HepG2 (cell line): Measurements from ENCODE around the gene LSR. TPM values are rescaled to one million over a fixed set of nuclear protein-coding genes. Genes with fewer than 3 reads are reported as not detected.

Source experiments
- ATAC-seq: fragments of 200-7000 bp; cut with Tn5 transposase; 3 replicates; pipeline ENCODE4 v1.9.1; 2020; ENCODE audit warnings: mild to moderate bottlenecking, moderate library complexity
- BruUV-seq: library from RNA; stranded (reverse); fragments of 400-500 nt; replicated peaks from 2 replicates; lab custom pipeline; 2021; lab: Mats Ljungman, UMichigan
- CTCF ChIA-PET: fragments of 300-600 bp; formaldehyde crosslinking; extraction: SDS; loops from one replicate; lab custom pipeline; 2021; ENCODE audit warnings: low total read pairs, inconsistent platforms, low intra/inter-chr PET ratio; lab: Yijun Ruan, JAX
- POLR2A ChIA-PET: fragments of 350-600 bp; sonication (Branson Sonifier 250); formaldehyde crosslinking; loops from one replicate; lab custom pipeline; 2020; ENCODE audit warnings: antibody characterized with exemption, inconsistent platforms; lab: Yijun Ruan, JAX
- DNase-seq: peaks from one replicate; pipeline ENCODE4 v3.0.0-alpha.2; 2015; ENCODE audit warnings: low spot score
- FAIRE-seq: peaks from 3 replicates; lab custom pipeline; 2011; peaks lifted over from hg19 to GRCh38; lab: Jason Lieb, UNC
- H2AFZ ChIP-seq: one replicate; pipeline ENCODE4 v1.6.1; 2011; ENCODE audit warnings: low read length, inconsistent platforms
- H3K27ac ChIP-seq: fragments of 300-600 bp; 3 replicates; pipeline ENCODE4 v1.8.0; 2011; ENCODE audit warnings: mixed run types, mild to moderate bottlenecking, mixed read lengths, low read length, inconsistent platforms; ENCODE audit not compliant: insufficient read depth; ENCODE audit errors: extremely low read length
- H3K27me3 ChIP-seq, 2 experiments: fragments of 200-600 bp in 1 of 2; 2 replicates in 1 of 2; 3 replicates in 1 of 2; pipeline versions ENCODE4 v1.6.0 to v1.8.0; 2011; ENCODE audit warnings: low read length in 2 of 2, mild to moderate bottlenecking in 2 of 2, moderate library complexity in 2 of 2, inconsistent platforms in 1 of 2; ENCODE audit not compliant: insufficient read depth in 2 of 2, control insufficient read depth in 1 of 2
- H3K36me3 ChIP-seq, 2 experiments: fragments of 200-600 bp in 1 of 2; replicated peaks in 1 of 2; 2 replicates in 1 of 2; 3 replicates in 1 of 2; pipeline versions ENCODE4 v1.5.1 to v1.8.0; 2011; ENCODE audit warnings: low read length in 2 of 2, inconsistent platforms in 1 of 2; ENCODE audit not compliant: insufficient read depth in 2 of 2, control insufficient read depth in 1 of 2
- H3K4me1 ChIP-seq: 2 replicates; pipeline ENCODE4 v1.5.1; 2012; ENCODE audit warnings: low read length, inconsistent platforms; ENCODE audit not compliant: insufficient read depth
- H3K4me2 ChIP-seq: 2 replicates; pipeline ENCODE4 v1.6.0; 2011; ENCODE audit warnings: low read depth, low read length, inconsistent platforms
- H3K4me3 ChIP-seq, 3 experiments: fragments of 200-600 bp in 1 of 3; sonication (generic), shearing (Covaris generic) in 1 of 3; replicated peaks in 1 of 3; 2 replicates each; pipeline ENCODE4 v1.5.1; 2011 to 2016; ENCODE audit warnings: low read length in 3 of 3, inconsistent platforms in 2 of 3, low read depth in 2 of 3, mild to moderate bottlenecking in 2 of 3, control low read depth in 1 of 3, mixed read lengths in 1 of 3; ENCODE audit not compliant: insufficient read depth in 1 of 3
- H3K79me2 ChIP-seq: one replicate; pipeline ENCODE4 v1.6.1; 2011; ENCODE audit warnings: low read length, inconsistent platforms; ENCODE audit not compliant: insufficient read depth
- H3K9ac ChIP-seq: 2 replicates; pipeline ENCODE4 v1.6.0; 2011; ENCODE audit warnings: mild to moderate bottlenecking, low read depth, low read length, inconsistent platforms; ENCODE audit not compliant: insufficient read depth
- H3K9me3 ChIP-seq: 2 replicates; pipeline ENCODE4 v1.5.1; 2012; ENCODE audit warnings: mild to moderate bottlenecking, low read length
- H4K20me1 ChIP-seq: 2 replicates; pipeline ENCODE4 v1.6.0; 2011; ENCODE audit warnings: inconsistent platforms, mild to moderate bottlenecking, low read length, moderate library complexity; ENCODE audit not compliant: insufficient read depth
- ARID4A ChIP-seq: sonication (generic); formaldehyde crosslinking; IDR thresholded peaks from 2 replicates; pipeline ENCODE4 v1.5.0; 2020; ENCODE audit warnings: mild to moderate bottlenecking, missing genetic modification reagents, borderline replicate concordance
- DDIT3 ChIP-seq: sonication (generic); formaldehyde crosslinking; IDR thresholded peaks from 2 replicates; pipeline ENCODE4 v1.4.0; 2020; ENCODE audit warnings: mild to moderate bottlenecking, missing genetic modification reagents
- MYC ChIP-seq: sonication (generic); formaldehyde crosslinking; IDR thresholded peaks from 2 replicates; pipeline ENCODE4 v1.9.0; 2021; ENCODE audit warnings: missing genetic modification reagents, borderline replicate concordance
- POLR2AphosphoS2 ChIP-seq: IDR thresholded peaks from 2 replicates; pipeline ENCODE4 v1.6.1; 2011; ENCODE audit warnings: low read depth, low read length, improper control_type of control experiment
- REPIN1 ChIP-seq: sonication (generic); formaldehyde crosslinking; IDR thresholded peaks from 2 replicates; pipeline ENCODE4 v1.8.0; 2022; ENCODE audit warnings: missing genetic modification reagents, low read depth, mild to moderate bottlenecking, borderline replicate concordance
- SALL2 ChIP-seq: sonication (generic); formaldehyde crosslinking; IDR thresholded peaks from 2 replicates; pipeline ENCODE4 v1.8.1; 2023; ENCODE audit warnings: mild to moderate bottlenecking, missing genetic modification reagents, inconsistent platforms
- ZBTB8A ChIP-seq: sonication (generic); formaldehyde crosslinking; IDR thresholded peaks from 2 replicates; pipeline ENCODE4 v1.4.0; 2020; ENCODE audit warnings: mild to moderate bottlenecking, low read depth, missing genetic modification reagents, borderline replicate concordance
- ZNF274 ChIP-seq: sonication (generic); formaldehyde crosslinking; IDR thresholded peaks from 2 replicates; pipeline ENCODE4 v1.5.1; 2020; ENCODE audit warnings: mild to moderate bottlenecking, missing genetic modification reagents
- ZSCAN29 ChIP-seq: sonication (generic); formaldehyde crosslinking; conservative IDR thresholded peaks from 2 replicates; pipeline ENCODE4 v1.4.0; 2020; ENCODE audit warnings: mild to moderate bottlenecking, missing genetic modification reagents
- ZZZ3 ChIP-seq: sonication (generic); formaldehyde crosslinking; IDR thresholded peaks from 2 replicates; pipeline ENCODE4 v1.4.0; 2020; ENCODE audit warnings: missing genetic modification reagents, mild to moderate bottlenecking, borderline replicate concordance
- WGBS: methylation state at CpG from one replicate; pipeline ENCODE4 v1.1.6; 2017; ENCODE audit warnings: low lambda C conversion rate; 5-methylcytosine and 5-hydroxymethylcytosine counted together
- in situ Hi-C: cut with HindIII; loops from 2 replicates; pipeline ENCODE4 v1.10.0; 2017; ENCODE audit warnings: low pct_unique_long_range_greater_than_20kb; ENCODE audit not compliant: extremely low pct_ligation_motif_present
- intact Hi-C: fragments of 100-400 bp; cut with micrococcal nuclease; formaldehyde crosslinking; loops from one replicate; pipeline ENCODE4 v1.10.0; 2022; ENCODE audit not compliant: unreplicated experiment
- polyA plus RNA-seq, 8 experiments: library from polyadenylated mRNA; depleted of rRNA in 3 of 8; stranded (reverse) in 7 of 8; unstranded in 1 of 8; fragments of >200 nt; fragmentation: Illumina TruSeq in 4 of 8; extraction: Trizol in 4 of 8; gene quantifications; 2 replicates each; pipeline versions ENCODE4 v1.2.1 to v1.2.3, GENCODE V29; 2011 to 2016; ENCODE audit warnings: low read depth in 4 of 8, missing spikeins in 1 of 8, mixed read lengths in 1 of 8; ENCODE audit not compliant: insufficient read depth in 1 of 8
- total RNA-seq, 5 experiments: library from RNA; depleted of rRNA; stranded (reverse); fragments of >200 nt; fragmentation: Illumina TruSeq; extraction: Trizol; gene quantifications; 2 replicates each; pipeline ENCODE4 v1.2.3, GENCODE V29; 2016; ENCODE audit warnings: low read depth in 1 of 5
- TF ChIP-seq, protein P1 (sequence below): sonication (generic); formaldehyde crosslinking; IDR thresholded peaks from 2 replicates; pipeline ENCODE4 v1.4.0; 2020; ENCODE audit warnings: mild to moderate bottlenecking, missing genetic modification reagents
- TF ChIP-seq, protein P2 (sequence below): sonication (generic); formaldehyde crosslinking; IDR thresholded peaks from 2 replicates; pipeline ENCODE4 v1.8.0; 2022; ENCODE audit warnings: mild to moderate bottlenecking, missing genetic modification reagents, moderate library complexity

Gene LSR
- total and polyA plus RNA-seq, 2 of the 13 experiments (the other 11 are each of a cell fraction or from before 2014, with no cell fraction given): 29.2 to 79.2 TPM

- Histone ChIP-seq H3K4me3 (no peak overlapping the region), H3K9ac (no peak overlapping the region), H3K79me2 (no peaks in the 10 kb centered on the region), H3K27ac (no peak overlapping the region), H3K36me3 (no peaks in the 10 kb centered on the region), H2AFZ (no peak overlapping the region), H3K27me3 (peaks cover 6 to 46% of the 10 kb centered on the region in 2 experiments), H3K4me1 (peaks cover 66% of the 10 kb centered on the region), H4K20me1 (no peaks in the 10 kb centered on the region), H3K9me3 (no peaks in the 10 kb centered on the region), H3K4me2 (no peak overlapping the region)
- ATAC-seq (no peak), DNase-seq (no peak), FAIRE-seq (no peak)
- ChIA-PET POLR2A (no interaction called here), CTCF (no interaction called here)
- TF ChIP-seq DDIT3 (no peak), ZSCAN29 (CRISPR knock-in tag) (no peak), SALL2 (CRISPR knock-in tag) (no peak), MYC (CRISPR knock-in tag) (no peak), ZZZ3 (CRISPR knock-in tag) (no peak), ZNF274 (no peak), REPIN1 (CRISPR knock-in tag) (no peak), ARID4A (CRISPR knock-in tag) (no peak), POLR2AphosphoS2 (no peak), ZBTB8A (CRISPR knock-in tag) (no peak)
- TF ChIP-seq, protein P1, sequence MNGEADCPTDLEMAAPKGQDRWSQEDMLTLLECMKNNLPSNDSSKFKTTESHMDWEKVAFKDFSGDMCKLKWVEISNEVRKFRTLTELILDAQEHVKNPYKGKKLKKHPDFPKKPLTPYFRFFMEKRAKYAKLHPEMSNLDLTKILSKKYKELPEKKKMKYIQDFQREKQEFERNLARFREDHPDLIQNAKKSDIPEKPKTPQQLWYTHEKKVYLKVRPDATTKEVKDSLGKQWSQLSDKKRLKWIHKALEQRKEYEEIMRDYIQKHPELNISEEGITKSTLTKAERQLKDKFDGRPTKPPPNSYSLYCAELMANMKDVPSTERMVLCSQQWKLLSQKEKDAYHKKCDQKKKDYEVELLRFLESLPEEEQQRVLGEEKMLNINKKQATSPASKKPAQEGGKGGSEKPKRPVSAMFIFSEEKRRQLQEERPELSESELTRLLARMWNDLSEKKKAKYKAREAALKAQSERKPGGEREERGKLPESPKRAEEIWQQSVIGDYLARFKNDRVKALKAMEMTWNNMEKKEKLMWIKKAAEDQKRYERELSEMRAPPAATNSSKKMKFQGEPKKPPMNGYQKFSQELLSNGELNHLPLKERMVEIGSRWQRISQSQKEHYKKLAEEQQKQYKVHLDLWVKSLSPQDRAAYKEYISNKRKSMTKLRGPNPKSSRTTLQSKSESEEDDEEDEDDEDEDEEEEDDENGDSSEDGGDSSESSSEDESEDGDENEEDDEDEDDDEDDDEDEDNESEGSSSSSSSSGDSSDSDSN: no peak
- TF ChIP-seq, protein P2, sequence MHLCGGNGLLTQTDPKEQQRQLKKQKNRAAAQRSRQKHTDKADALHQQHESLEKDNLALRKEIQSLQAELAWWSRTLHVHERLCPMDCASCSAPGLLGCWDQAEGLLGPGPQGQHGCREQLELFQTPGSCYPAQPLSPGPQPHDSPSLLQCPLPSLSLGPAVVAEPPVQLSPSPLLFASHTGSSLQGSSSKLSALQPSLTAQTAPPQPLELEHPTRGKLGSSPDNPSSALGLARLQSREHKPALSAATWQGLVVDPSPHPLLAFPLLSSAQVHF (CRISPR knock-in tag): no peak
- whole genome bisulfite sequencing: 12% methylated on average over 8 of the region's 17 CpGs
- BruUV-seq: no TSS peak
- intact Hi-C loops (no loop called here), in situ Hi-C loops (no loop called here)
Measured at GRCh38 chr19:35293808-35294207, 45.0 kb downstream of the LSR start.
